ENCODE measurements around the gene ALOX5. TPM values are rescaled to one million over a fixed set of nuclear protein-coding genes. Genes with fewer than 3 reads are reported as not detected.

The ALOX5 gene
- total RNA-seq, 4 donors from 2014 or later: 27.8 to 127 (median 39.9) TPM

DNA sequence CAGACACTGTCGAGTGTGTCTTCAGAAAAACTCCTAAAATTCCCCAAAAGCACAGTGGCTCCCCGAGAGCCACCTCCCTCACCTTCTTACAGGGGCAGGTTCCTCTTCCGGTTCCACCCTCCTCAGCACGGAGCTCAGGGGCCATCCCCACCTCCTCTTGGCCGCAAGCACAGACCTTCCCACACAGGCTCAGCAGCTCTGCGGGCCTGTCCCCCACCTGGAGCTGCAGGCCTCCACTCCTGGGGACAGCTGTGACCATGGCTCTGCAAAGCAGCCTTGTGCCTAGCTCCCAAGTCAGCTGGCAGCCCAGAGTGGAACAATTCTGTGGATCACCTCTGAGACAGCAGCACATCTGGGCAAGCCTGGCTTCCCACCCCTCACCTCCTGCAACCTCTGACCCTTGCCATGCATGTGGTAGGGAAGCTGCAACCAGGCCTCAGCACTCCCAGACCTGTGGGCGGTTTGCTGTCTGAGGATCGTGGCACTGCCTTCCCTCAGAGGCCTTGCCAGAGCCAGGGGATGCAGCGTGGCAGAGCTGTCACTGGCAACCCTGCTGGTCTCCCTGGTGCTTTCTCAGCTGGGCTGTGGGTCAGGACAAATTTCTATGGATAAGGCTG is 79.7 kb downstream of the ALOX5 start:
- no peak for TF ChIP-seq CTCF (IDR thresholded peaks at IDR 0.05)
- TF ChIP-seq EP300 (IDR thresholded peaks at IDR 0.05): no peak
- no peak for TF ChIP-seq POLR2A (IDR thresholded peaks at IDR 0.05)
- no peak for DNase-seq (ENCODE audit: low spot score in 2 of 2)
- WGBS, 2 donors: 73 to 83% methylated on average over 9 of the region's 9 CpGs
- Histone ChIP-seq H3K27ac (no peak overlapping the region), H3K27me3 (no peaks in the 10 kb centered on the region), H3K9me3 (no peaks in the 10 kb centered on the region), H3K4me3 (no peak overlapping the region), H3K36me3 (peaks cover 0 to 58% (median 0%) of the 10 kb centered on the region in 3 donors), H3K4me1 (no peaks in the 10 kb centered on the region)

DNA sequence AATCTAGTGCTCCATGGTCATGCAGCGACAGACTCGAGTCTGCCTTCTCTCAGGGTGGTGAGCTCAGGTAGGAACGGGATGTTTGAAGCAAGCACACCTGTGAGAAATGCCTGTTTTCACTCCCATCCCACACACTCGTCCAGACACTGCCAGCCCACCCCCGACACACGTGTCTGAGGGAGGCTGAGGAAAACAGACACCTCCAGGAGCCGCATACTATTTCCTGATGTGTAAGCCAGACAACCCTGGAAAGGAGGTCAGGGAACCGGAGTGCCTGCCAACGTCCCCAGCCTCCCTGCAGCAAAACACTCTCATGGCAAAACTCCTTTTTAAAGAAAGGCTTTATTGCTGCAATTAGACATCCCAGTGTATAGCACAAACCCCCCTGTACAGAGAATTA is 80.2 kb downstream of the ALOX5 start:
- H3K27ac ChIP-seq: no peak overlapping the region

GRCh38 chr10:45454859-45455258 is 80.8 kb downstream of the ALOX5 start:
- no peak overlapping the region for H3K4me3 ChIP-seq
- no peaks in the 10 kb centered on the region for H3K4me1 ChIP-seq
- WGBS, 2 donors: 58 to 76% methylated on average over 3 of the region's 3 CpGs
- no peak for DNase-seq (ENCODE audit: low spot score in 2 of 2)
- H3K27ac ChIP-seq: no peak overlapping the region
- no peaks in the 10 kb centered on the region for H3K9me3 ChIP-seq
- no peaks in the 10 kb centered on the region for H3K27me3 ChIP-seq
- TF ChIP-seq CTCF (IDR thresholded peaks at IDR 0.05) (no peak), POLR2A (IDR thresholded peaks at IDR 0.05) (no peak), EP300 (IDR thresholded peaks at IDR 0.05) (no peak)
- H3K36me3 ChIP-seq: peaks cover 0 to 68% (median 0%) of the 10 kb centered on the region in 3 donors

More for the DNA sequence above, 80.2 kb downstream of the ALOX5 start:
- WGBS, 2 donors: 58 to 66% methylated on average over 8 of the region's 9 CpGs
- H3K9me3 ChIP-seq: no peaks in the 10 kb centered on the region
- TF ChIP-seq CTCF (IDR thresholded peaks at IDR 0.05) (no peak), EP300 (IDR thresholded peaks at IDR 0.05) (no peak), POLR2A (IDR thresholded peaks at IDR 0.05) (no peak)
- no peak for DNase-seq (ENCODE audit: low spot score in 2 of 2)
- no peak overlapping the region for H3K4me3 ChIP-seq
- no peaks in the 10 kb centered on the region for H3K4me1 ChIP-seq
- no peaks in the 10 kb centered on the region for H3K27me3 ChIP-seq
- peaks cover 0 to 63% (median 0%) of the 10 kb centered on the region in 3 donors for H3K36me3 ChIP-seq

- DNase-seq (ENCODE audit: low spot score in 2 of 2): no peak
- Histone ChIP-seq H3K27ac (no peak overlapping the region), H3K4me1 (peaks cover 0 to 2% (median 0%) of the 10 kb centered on the region in 4 donors), H3K36me3 (peaks cover 0 to 82% (median 0%) of the 10 kb centered on the region in 3 donors), H3K27me3 (no peaks in the 10 kb centered on the region), H3K9me3 (no peaks in the 10 kb centered on the region), H3K4me3 (no peak overlapping the region)
- WGBS, 2 donors: 81 to 86% methylated on average over 7 of the region's 7 CpGs
- TF ChIP-seq EP300 (IDR thresholded peaks at IDR 0.05) (no peak), POLR2A (IDR thresholded peaks at IDR 0.05) (no peak), CTCF (IDR thresholded peaks at IDR 0.05) (no peak)
Observed at GRCh38 chr10:45456233-45456632, 82.2 kb downstream of the ALOX5 start.

GRCh38 chr10:45456822-45457221 is 82.8 kb downstream of the ALOX5 start:
- peaks cover 0 to 82% (median 0%) of the 10 kb centered on the region in 3 donors for H3K36me3 ChIP-seq
- H3K27me3 ChIP-seq: no peaks in the 10 kb centered on the region
- WGBS, 2 donors: 91 to 92% methylated on average over 7 of the region's 7 CpGs
- no peak overlapping the region for H3K27ac ChIP-seq
- no peak overlapping the region for H3K4me3 ChIP-seq
- no peak for TF ChIP-seq POLR2A (IDR thresholded peaks at IDR 0.05)
- no peak for TF ChIP-seq CTCF (IDR thresholded peaks at IDR 0.05)
- no peak for TF ChIP-seq EP300 (IDR thresholded peaks at IDR 0.05)
- peaks cover 0 to 6% (median 0%) of the 10 kb centered on the region in 4 donors for H3K4me1 ChIP-seq
- no peaks in the 10 kb centered on the region for H3K9me3 ChIP-seq
- DNase-seq (ENCODE audit: low spot score in 2 of 2): no peak
